Measurements from ENCODE around the gene ITPKC. TPM values are rescaled to one million over a fixed set of nuclear protein-coding genes. Genes with fewer than 3 reads are reported as not detected.

Gene ITPKC
- total and polyA plus RNA-seq, 2 of the 13 experiments (the other 11 are each of a cell fraction or from before 2014, with no cell fraction given) = 6.9 to 11.2 TPM

DNA sequence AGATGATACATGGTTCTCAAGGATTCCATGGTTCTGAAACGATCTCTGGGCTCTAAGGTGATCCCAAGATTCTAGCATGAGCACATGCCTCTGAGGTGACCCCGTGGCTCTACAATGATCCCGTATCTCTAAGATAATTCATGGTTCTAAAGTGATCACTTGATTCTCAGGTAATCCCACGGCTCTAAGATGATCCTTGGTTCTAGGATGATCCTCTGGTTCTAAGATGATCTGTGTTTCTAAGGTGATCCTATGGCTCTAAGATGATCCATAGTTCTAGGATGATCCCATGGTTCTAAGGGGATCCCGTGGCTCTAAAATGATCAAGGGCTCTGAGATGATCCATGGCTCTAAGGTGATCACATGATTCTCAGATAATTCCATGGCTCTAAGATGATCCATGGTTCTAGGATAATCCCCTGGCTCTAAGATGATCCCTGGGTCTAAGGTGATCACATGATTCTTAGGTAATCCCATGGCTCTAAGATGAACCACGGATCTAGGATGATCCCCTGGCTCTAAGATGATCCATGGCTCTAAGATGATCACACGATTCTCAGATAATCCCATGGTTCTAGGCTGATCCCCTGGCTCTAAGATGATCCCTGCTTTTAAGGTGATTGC lies 47.8 kb upstream of the ITPKC start:
- intact Hi-C loops (cut with micrococcal nuclease; ENCODE audit: unreplicated experiment) = loop anchor here (10.0 kb wide), 1 partner anchor 356 kb away; no protein-coding TSS in a partner anchor
- Histone ChIP-seq H3K79me2 (ENCODE audit: insufficient read depth, low read length) (no peaks in the 10 kb centered on the region), H3K4me1 (ENCODE audit: insufficient read depth, low read length) (peaks cover 2% of the 10 kb centered on the region; the same call in 1 of the 2 replicates), H3K4me2 (ENCODE audit: low read depth, low read length) (no peak overlapping the region), H3K27ac (ENCODE audit: extremely low read length, insufficient read depth, low read length) (no peak overlapping the region), H4K20me1 (ENCODE audit: insufficient read depth, low read length) (no peaks in the 10 kb centered on the region), H3K36me3 (replicated peaks in 1 of 2; ENCODE audit: control insufficient read depth in 1 of 2, insufficient read depth in 2 of 2, low read length in 2 of 2) (no peaks in the 10 kb centered on the region), H3K27me3 (ENCODE audit: control insufficient read depth in 1 of 2, insufficient read depth in 2 of 2, low read length in 2 of 2) (0 out of 5 replicates have a peak, but pooled peaks cover 0 to 2% of the 10 kb centered on the region in 2 experiments), H3K9me3 (ENCODE audit: low read length) (no peaks in the 10 kb centered on the region; the same call in 1 of the 2 replicates), H3K9ac (ENCODE audit: insufficient read depth, low read depth, low read length) (no peak overlapping the region), H2AFZ (ENCODE audit: low read length) (no peak overlapping the region), H3K4me3 (replicated peaks in 1 of 3; ENCODE audit: insufficient read depth in 1 of 3, low read depth in 2 of 3, low read length in 3 of 3) (no peak overlapping the region)
- no peak for FAIRE-seq
- ATAC-seq = no peak
- no TSS peak for BruUV-seq (replicated peaks)
- POLR2A ChIA-PET = no interaction called here
- 67% methylated on average over 6 of the region's 7 CpGs for WGBS (ENCODE audit: low lambda C conversion rate)
- TF ChIP-seq ZBTB3 (CRISPR knock-in tag; IDR thresholded peaks at IDR 0.05; ENCODE audit: borderline replicate concordance, low read depth) (no peak), ZSCAN21 (CRISPR knock-in tag; IDR thresholded peaks at IDR 0.05; ENCODE audit: borderline replicate concordance) (no peak), ZFP41 (CRISPR knock-in tag; IDR thresholded peaks at IDR 0.05; ENCODE audit: borderline replicate concordance) (no peak), ZNF441 (CRISPR knock-in tag; IDR thresholded peaks at IDR 0.05; ENCODE audit: borderline replicate concordance) (no peak), ZSCAN9 (CRISPR knock-in tag; IDR thresholded peaks at IDR 0.05; ENCODE audit: borderline replicate concordance) (no peak), KDM1A (CRISPR knock-in tag; IDR thresholded peaks at IDR 0.05) (no peak), POLR2AphosphoS2 (IDR thresholded peaks at IDR 0.05; ENCODE audit: low read depth, low read length) (no peak), ELF1 (CRISPR knock-in tag; IDR thresholded peaks at IDR 0.05) (no peak), RFXANK (CRISPR knock-in tag; IDR thresholded peaks at IDR 0.05) (no peak), ZNF891 (CRISPR knock-in tag; IDR thresholded peaks at IDR 0.05) (no peak), KLF9 (CRISPR knock-in tag; IDR thresholded peaks at IDR 0.05; ENCODE audit: low read depth) (no peak), NKX3-1 (CRISPR knock-in tag; IDR thresholded peaks at IDR 0.05) (no peak), THAP11 (CRISPR knock-in tag; IDR thresholded peaks at IDR 0.05) (no peak), ZNF224 (CRISPR knock-in tag; IDR thresholded peaks at IDR 0.05) (no peak)
- TF ChIP-seq, protein P1, sequence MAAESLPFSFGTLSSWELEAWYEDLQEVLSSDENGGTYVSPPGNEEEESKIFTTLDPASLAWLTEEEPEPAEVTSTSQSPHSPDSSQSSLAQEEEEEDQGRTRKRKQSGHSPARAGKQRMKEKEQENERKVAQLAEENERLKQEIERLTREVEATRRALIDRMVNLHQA (CRISPR knock-in tag; IDR thresholded peaks at IDR 0.05) = no peak
- TF ChIP-seq, protein P2, sequence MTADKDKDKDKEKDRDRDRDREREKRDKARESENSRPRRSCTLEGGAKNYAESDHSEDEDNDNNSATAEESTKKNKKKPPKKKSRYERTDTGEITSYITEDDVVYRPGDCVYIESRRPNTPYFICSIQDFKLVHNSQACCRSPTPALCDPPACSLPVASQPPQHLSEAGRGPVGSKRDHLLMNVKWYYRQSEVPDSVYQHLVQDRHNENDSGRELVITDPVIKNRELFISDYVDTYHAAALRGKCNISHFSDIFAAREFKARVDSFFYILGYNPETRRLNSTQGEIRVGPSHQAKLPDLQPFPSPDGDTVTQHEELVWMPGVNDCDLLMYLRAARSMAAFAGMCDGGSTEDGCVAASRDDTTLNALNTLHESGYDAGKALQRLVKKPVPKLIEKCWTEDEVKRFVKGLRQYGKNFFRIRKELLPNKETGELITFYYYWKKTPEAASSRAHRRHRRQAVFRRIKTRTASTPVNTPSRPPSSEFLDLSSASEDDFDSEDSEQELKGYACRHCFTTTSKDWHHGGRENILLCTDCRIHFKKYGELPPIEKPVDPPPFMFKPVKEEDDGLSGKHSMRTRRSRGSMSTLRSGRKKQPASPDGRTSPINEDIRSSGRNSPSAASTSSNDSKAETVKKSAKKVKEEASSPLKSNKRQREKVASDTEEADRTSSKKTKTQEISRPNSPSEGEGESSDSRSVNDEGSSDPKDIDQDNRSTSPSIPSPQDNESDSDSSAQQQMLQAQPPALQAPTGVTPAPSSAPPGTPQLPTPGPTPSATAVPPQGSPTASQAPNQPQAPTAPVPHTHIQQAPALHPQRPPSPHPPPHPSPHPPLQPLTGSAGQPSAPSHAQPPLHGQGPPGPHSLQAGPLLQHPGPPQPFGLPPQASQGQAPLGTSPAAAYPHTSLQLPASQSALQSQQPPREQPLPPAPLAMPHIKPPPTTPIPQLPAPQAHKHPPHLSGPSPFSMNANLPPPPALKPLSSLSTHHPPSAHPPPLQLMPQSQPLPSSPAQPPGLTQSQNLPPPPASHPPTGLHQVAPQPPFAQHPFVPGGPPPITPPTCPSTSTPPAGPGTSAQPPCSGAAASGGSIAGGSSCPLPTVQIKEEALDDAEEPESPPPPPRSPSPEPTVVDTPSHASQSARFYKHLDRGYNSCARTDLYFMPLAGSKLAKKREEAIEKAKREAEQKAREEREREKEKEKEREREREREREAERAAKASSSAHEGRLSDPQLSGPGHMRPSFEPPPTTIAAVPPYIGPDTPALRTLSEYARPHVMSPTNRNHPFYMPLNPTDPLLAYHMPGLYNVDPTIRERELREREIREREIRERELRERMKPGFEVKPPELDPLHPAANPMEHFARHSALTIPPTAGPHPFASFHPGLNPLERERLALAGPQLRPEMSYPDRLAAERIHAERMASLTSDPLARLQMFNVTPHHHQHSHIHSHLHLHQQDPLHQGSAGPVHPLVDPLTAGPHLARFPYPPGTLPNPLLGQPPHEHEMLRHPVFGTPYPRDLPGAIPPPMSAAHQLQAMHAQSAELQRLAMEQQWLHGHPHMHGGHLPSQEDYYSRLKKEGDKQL (CRISPR knock-in tag; IDR thresholded peaks at IDR 0.05; ENCODE audit: low read depth) = no peak
- TF ChIP-seq, protein P3, sequence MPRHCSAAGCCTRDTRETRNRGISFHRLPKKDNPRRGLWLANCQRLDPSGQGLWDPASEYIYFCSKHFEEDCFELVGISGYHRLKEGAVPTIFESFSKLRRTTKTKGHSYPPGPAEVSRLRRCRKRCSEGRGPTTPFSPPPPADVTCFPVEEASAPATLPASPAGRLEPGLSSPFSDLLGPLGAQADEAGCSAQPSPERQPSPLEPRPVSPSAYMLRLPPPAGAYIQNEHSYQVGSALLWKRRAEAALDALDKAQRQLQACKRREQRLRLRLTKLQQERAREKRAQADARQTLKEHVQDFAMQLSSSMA (CRISPR knock-in tag; IDR thresholded peaks at IDR 0.05) = no peak
- CTCF ChIA-PET (ENCODE audit: low intra/inter-chr PET ratio, low total read pairs) = no interaction called here
- in situ Hi-C loops (cut with HindIII; ENCODE audit: extremely low pct_ligation_motif_present, low pct_unique_long_range_greater_than_20kb) = loop anchor here (25.0 kb wide), 1 partner anchor 468 kb away; no protein-coding TSS in a partner anchor
- DNase-seq (ENCODE audit: low spot score) = no peak

Measured in HepG2 (cell line).